ENCODE results near the gene UBAP2L.
"Not testable (repeated sequence)": the region's sequence is repeated elsewhere in the genome, so short reads cannot be mapped to it uniquely, and the experiment has no call there.

Gene UBAP2L

DNA sequence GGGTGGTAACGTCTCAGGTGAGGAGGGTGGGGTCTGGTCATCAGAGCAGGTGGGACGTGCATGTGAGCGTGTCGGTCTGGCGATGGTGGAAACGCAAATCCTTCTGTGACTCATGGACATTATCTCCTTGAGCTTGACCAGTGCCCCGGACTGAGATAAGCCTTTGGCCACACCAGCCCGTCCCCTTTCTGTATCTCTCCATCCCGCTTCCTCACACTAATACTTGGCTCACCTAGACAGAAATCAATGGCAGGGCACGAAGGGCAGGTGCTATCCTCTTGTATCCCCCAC is 92.3 kb downstream of the UBAP2L start:
- DNase-seq (ENCODE audit: low read depth), result no peak

DNA sequence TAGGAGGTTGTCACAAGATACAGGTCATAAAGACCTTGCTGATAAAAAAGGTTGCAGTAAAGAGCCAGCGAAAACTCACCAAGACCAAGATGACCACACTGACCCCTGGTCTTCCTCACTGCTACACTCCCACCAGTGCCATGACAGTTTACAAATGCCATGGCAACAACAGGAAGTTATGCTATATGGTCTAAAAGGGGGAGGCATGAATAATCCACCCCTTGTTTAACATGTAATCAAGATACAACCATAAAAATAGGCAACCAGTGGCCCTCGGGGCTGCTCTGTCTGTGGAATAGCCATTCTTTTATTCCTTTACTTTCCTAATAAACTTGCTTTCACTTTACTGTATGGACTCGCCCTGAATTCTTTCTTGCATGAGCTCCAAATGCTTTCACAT is 93.5 kb downstream of the UBAP2L start:
- DNase-seq (ENCODE audit: low read depth), result not testable (repeated sequence)

DNA sequence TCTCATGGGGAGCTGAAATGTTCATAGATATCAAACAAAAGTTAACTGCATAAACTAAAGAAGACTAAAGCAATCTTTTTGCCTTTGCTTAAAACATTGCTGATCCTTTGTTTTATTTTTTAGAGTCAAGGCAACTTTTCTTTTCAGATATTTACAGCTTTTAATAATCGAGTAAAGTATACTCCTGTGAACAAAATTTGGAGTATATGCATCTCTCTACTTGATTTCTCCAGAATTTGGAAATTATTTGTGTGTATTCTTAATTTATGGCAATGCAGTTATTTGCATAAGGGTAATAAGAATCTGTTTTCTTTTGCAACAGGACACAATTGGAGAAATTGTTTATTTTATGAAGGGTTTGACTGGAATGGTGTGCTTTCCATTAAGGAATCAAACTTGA is 95.9 kb downstream of the UBAP2L start:
- no peak for DNase-seq (ENCODE audit: low read depth)

DNA sequence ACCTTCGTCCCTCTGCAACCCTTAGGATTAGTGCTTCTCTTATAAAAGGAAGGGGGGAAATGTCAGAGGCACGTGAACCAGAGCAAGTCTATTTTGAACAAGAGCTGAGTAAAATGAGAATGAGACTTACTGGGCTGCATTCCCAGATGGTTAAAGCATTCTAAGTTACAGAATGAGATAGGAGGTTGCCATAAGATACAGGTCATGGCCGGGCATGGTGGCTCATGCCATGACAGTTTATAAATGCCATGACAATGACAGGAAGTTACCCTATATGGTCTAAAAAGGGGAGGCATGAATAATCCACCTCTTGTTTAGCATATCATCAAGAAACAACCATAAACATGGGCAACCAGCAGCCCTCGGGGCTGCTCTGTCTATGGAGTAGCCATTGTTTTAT is 97.6 kb downstream of the UBAP2L start:
- no peak for DNase-seq (ENCODE audit: low read depth)
